ENCODE results near the gene MMP1. TPM values are rescaled to one million over a fixed set of nuclear protein-coding genes. Genes with fewer than 3 reads are reported as not detected.

Gene MMP1
- total RNA-seq, 2 donors from 2014 or later = not detected

DNA sequence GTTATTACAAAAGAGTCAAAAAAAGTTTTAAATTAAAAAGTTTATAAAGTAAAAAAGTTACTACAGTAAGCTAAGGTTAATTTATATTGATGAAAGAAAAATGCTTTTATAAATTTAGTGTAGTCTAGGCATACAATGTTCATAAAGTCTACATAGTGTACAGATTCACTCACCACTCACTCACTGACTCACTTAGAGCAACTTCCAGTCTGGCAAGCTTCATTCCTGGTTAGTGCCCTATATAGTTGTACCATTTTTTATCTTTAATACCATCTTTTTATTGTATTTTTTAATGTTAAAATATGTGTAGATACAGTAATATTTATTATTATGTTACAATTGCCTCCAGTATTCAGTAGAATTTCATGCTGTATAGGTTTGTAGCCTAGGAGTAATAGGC lies 14.9 kb downstream of the MMP1 start:
- Mint-ChIP-seq H3K27ac (no peak overlapping the region), H3K36me3 (no peaks in the 10 kb centered on the region), H3K9me3 (no peaks in the 10 kb centered on the region)
- DNase-seq (ENCODE audit: low spot score in 2 of 2) = no peak
- no peak for ATAC-seq

DNA sequence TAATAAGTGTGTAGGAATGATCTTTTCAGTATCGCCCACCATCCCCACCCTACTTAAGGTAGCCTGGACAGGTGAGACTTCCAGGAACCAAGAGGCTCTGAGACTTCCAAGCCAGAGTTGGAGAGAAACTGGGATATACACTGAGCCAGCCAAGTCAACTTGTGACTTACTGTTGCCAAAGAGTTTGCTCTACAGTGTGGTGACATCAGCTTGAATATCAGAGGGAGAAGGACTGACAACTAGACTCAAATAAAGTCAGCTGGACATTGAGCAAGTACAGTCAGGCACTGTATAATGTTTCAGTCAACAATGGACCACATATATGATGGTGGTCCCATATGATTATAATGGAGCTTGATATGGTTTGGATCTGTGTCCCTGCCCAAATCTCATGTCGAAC lies 16.3 kb downstream of the MMP1 start:
- Mint-ChIP-seq H3K27ac (no peak overlapping the region), H3K36me3 (no peaks in the 10 kb centered on the region), H3K9me3 (no peaks in the 10 kb centered on the region)
- ATAC-seq = no peak
- DNase-seq (ENCODE audit: low spot score in 2 of 2) = no peak

DNA sequence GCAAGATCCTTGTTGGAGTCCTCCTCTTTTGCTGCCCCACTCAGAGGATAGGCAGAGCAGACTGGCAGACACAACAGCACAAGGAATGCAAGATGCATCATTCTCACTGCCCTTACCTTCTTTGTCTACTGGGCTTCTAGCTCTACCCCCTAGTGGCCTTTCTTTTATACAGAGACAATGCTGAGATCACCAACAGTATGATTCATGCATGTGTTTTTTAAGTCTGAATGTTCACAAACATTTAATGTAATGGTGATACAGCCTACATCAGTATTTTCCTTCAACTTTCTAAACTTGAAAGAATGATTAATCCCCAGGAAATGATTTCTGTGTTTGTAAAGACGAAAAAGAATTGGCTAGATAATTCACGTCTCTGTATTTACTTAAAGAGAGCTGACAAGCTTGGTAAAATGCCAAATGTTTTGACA lies 17.5 kb downstream of the MMP1 start, which contains the start of gene MMP10:
Gene MMP10, minus strand, starts transcription at position 138 of the 428 bp plus-strand sequence. Its CDS starts 37 bp downstream, at position 101.
- H3K27ac Mint-ChIP-seq = no peak within 1 kb of the TSS
- no peak for DNase-seq (ENCODE audit: low spot score in 2 of 2)
- peak in 1 of 2 donors; percentile 56 for ATAC-seq
- no peaks in the 10 kb centered on the region for H3K36me3 Mint-ChIP-seq
- no peaks in the 10 kb centered on the region for H3K9me3 Mint-ChIP-seq

DNA sequence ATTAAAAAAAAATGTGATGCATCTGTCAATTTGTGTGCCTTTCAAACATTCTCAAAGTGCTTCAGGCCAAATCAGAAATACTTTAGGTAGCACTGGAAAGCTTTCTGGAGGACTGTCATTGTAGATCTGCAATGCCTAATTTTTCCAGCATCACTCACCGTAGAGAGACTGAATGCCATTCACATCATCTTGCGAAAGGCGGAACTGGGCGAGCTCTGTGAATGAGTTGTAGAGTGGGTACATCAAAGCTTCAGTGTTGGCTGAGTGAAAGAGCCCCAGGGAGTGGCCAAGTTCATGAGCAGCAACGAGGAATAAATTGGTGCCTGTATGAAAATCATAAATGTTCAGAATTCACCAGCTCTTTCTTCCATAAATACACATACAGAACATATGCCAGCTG lies 21.5 kb downstream of the MMP1 start:
- ATAC-seq (no peak), DNase-seq (ENCODE audit: low spot score in 2 of 2) (no peak)
- no peaks in the 10 kb centered on the region for H3K9me3 Mint-ChIP-seq
- no peaks in the 10 kb centered on the region for H3K36me3 Mint-ChIP-seq
- no peak overlapping the region for H3K27ac Mint-ChIP-seq

DNA sequence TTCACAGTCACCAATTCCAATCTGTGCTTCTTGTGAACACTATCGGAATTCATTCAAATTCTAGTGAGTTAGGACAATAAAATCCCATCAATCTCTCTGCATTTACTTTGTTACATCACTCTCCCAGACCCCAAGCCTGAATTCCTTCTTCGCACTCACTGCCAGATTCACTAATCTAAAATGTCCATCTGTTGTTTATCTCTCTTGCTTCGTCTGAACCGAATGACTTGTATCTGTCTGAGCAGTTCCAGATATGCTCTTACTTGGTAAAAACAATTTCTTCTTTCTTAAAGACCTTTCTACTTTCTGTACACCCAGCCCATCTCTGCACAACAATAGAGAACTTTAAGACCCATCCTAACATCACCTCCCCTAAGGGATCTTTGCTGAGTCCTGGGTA lies 24.6 kb downstream of the MMP1 start:
- H3K36me3 Mint-ChIP-seq = no peaks in the 10 kb centered on the region
- H3K27ac Mint-ChIP-seq = no peak overlapping the region
- DNase-seq (ENCODE audit: low spot score in 2 of 2) (no peak), ATAC-seq (no peak)
- H3K9me3 Mint-ChIP-seq = no peaks in the 10 kb centered on the region

DNA sequence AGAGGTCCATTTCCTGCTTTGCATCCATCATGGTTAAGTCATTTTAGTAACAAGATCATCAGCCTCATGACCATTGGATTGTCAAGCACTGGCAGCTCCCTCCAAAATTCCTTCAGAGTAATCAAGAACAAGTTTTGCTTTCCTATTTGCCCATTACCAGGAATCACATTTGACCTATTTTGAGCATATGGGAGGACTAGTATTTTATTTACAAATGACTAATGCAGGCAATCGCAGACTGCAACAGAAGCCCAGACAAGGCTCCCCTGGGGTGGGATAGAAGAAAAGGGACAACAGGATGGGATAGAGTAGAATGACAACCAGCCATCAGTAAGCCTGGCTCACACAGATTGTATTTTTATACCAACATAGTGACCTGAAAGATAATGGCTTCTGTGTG lies 26.6 kb downstream of the MMP1 start:
- no peak overlapping the region for H3K27ac Mint-ChIP-seq
- no peaks in the 10 kb centered on the region for H3K9me3 Mint-ChIP-seq
- ATAC-seq = no peak
- H3K36me3 Mint-ChIP-seq = no peaks in the 10 kb centered on the region
- no peak for DNase-seq (ENCODE audit: low spot score in 2 of 2)

DNA sequence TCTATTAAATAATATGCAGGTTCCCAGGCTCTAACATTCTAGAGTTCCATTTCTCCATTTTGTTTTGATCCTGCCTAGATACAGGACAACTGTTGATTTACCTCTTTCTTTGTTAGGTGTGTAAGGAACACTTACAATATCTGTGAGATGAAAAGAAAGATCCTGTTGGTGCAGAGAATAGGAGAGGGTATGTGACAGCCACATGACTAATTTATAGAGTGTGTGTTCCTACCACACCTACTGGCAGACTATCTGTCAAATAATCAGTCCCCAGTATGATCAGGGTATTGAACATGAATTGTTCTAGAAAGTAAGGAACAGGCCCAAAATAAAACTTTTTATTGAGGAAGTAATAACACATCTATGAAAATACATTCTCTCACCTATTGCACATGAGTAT lies 27.8 kb downstream of the MMP1 start:
- no peaks in the 10 kb centered on the region for H3K36me3 Mint-ChIP-seq
- no peak for ATAC-seq
- DNase-seq (ENCODE audit: low spot score in 2 of 2) = no peak
- no peaks in the 10 kb centered on the region for H3K9me3 Mint-ChIP-seq
- H3K27ac Mint-ChIP-seq = no peak overlapping the region

DNA sequence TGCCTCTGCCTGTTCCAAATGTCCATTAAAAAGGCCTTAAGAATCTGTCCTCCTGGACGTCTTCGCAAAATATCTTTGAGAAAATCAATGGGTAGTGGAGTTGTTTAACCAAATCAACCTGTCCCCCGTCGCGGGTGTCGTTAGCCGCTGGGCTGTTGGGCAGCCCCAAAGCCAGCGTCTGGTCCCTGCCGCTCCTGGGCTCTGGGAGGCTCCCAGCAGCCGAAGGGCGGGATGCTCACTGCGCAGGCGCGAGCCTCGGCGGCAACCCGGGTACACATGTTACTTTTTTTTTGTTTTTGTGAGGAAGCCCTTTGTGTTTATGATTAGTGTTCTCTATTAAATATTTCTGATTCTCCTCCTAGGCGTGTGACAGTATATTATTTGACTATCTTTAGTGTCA lies 30.2 kb downstream of the MMP1 start:
- Mint-ChIP-seq H3K36me3 (no peaks in the 10 kb centered on the region), H3K9me3 (peaks cover 0 to 4% of the 10 kb centered on the region in 2 donors), H3K27ac (no peak overlapping the region)
- ATAC-seq (no peak), DNase-seq (ENCODE audit: low spot score in 2 of 2) (no peak)

DNA sequence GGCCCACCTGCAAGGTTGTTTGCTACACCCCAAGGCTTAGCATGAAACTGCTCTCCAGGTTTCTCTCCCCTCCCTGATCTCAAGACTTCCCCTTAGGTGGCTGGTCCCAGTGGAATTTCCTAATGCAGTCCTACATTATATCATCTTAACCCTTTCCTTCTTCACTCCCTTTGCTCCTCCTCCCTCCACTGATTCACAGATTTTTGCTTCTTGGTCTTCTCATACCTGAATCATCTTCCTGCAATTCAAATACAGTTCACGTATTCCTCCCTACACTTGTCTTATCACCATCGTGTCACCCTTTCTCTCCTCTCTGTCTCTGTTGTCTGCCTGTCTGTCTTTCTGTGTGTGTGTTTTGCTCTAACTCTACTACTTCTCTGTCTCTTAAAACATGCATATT lies 34.5 kb downstream of the MMP1 start:
- no peak overlapping the region for H3K27ac Mint-ChIP-seq
- peaks cover 0 to 4% of the 10 kb centered on the region in 2 donors for H3K9me3 Mint-ChIP-seq
- ATAC-seq = no peak
- DNase-seq (ENCODE audit: low spot score in 2 of 2) = no peak
- H3K36me3 Mint-ChIP-seq = no peaks in the 10 kb centered on the region

DNA sequence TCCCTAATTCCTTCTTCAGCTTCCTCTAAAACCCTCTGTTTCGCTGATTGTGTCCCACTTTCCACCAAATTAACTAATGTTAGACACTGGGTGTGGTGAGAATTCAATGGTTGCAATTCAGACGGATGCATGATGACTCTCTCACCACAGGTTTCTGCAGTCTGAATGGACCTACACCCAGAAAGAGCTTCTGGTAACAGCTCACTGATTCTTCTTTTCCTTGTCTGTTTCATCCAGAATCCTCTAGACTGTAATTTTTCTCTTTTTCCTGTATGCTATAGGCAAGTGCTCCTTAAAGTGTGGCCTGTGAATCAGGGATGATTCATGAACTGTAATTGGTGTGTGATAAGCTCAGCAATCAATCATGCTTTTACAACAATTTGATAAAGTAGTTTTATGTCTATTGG lies 35.6 kb downstream of the MMP1 start:
- no peaks in the 10 kb centered on the region for H3K36me3 Mint-ChIP-seq
- DNase-seq (ENCODE audit: low spot score in 2 of 2) = no peak
- peaks cover 0 to 4% of the 10 kb centered on the region in 2 donors for H3K9me3 Mint-ChIP-seq
- ATAC-seq = peak in 1 of 2 donors; percentile 42
- H3K27ac Mint-ChIP-seq = no peak overlapping the region

DNA sequence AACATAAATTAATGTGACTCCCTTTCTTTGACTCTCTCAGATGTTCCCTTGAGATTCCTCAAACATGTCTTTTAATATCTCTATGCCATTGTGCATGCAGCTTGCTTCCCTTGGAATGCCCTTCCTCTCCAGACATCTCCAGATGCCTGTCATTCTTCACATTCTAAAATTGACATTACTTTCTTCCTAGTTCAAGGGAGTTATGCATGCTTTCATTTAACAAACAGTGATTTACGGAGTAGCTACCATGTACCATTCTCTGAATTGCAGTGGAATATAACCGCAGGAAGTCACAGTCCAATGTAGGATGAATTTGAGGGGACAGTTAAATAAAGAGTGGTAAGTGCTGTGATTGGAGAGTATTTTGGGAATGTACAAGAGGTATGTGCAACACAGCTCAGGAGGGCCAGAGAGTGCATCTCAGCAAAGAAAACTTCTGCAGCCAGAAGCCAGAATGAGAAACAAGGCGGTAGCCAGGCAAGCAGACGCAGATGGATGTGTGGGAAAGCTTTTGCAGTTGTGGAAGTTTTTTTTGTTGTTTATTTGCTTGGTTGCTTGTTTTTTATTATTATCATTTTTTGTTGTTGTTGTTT lies 36.2 kb downstream of the MMP1 start:
- H3K36me3 Mint-ChIP-seq = no peaks in the 10 kb centered on the region
- no peak overlapping the region for H3K27ac Mint-ChIP-seq
- H3K9me3 Mint-ChIP-seq = peaks cover 0 to 4% of the 10 kb centered on the region in 2 donors
- DNase-seq (ENCODE audit: low spot score in 2 of 2) = no peak
- ATAC-seq = no peak

DNA sequence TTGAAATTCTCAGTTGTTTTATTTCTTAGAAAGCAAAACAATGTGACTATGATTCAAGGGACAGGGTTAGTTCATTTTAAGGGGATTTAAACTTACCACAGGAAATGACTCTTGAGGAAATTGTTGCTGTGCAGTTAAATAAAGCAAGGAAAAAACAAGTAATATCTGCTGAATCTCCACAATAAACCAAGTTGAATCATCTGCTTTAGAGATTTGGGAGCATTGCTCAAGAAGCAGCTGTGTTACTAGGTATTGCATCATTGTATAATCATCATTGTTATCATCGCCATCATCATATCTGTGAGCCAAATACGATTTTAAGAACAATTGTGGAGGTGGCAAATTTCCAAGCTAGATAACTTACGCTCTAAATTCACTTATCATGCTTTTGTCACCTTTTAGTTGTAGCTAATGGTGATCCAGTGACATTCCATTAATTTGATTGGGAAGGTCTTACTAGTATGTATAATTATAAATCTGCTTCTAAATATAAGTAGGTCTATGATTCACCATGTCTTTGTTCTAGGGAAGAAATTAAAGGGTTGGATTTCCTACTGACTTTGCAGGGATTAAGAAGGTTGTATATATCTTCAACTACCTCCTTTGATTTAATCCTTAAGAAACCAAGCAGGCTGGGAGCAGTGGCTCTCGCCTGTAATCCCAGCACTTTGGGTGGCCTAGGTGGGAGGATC lies 37.5 kb downstream of the MMP1 start:
- Mint-ChIP-seq H3K36me3 (no peaks in the 10 kb centered on the region), H3K9me3 (peaks cover 0 to 4% of the 10 kb centered on the region in 2 donors), H3K27ac (no peak overlapping the region)
- ATAC-seq (peak; percentile 14 to 80), DNase-seq (ENCODE audit: low spot score in 2 of 2) (no peak)

DNA sequence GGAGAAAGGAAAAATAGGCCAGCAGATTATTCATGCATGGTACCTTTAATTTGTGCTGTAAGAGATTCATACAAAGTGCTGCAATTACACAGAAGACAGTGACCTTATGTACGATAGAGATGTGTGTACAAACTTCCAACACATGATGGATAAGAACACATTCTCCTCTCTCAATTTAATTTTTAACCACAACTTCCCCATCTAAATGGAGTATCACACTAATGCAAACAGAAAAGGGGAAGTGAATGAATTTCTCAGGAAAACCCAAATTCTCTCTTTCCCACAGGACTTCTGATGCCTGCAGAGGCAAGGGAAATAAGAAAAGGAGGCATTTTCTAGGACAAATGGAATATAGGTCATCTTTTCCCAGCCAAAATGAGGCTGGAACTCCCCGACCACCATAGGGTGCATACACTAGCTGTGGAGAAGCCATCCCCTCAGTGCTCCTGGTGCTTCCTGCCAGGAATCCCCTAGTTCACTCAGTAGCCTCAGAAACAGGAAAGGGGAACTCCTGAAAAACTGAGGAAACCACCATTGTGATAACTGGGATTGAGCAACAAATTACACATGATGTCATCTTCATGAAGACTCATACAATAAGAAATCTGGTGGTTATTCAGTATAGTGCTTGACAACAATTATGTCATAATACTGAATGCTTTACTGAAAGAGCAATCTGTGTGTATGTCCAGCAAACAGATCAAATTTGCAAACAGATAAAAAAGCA lies 40.0 kb downstream of the MMP1 start:
- Mint-ChIP-seq H3K36me3 (no peaks in the 10 kb centered on the region), H3K27ac (no peak overlapping the region), H3K9me3 (no peaks in the 10 kb centered on the region)
- ATAC-seq = no peak
- no peak for DNase-seq (ENCODE audit: low spot score in 2 of 2)

DNA sequence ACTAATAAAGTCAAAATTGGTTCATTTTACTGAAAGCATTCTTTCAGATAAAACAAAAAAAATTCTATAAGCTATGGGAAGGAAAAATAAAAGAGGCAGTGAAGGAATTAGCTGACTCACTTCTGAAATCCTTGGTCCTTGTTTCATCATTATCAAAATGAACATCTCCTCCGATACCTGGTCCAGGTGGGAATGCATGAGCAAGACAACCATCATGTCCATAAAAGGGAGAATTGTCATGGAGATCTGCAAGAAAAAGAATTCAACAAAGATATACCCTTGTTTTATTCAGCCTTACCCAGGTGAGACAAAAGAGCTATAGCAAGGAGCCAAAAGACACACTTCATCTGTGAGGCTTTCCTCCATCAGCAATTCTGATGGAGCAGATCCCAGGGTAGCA lies 44.7 kb downstream of the MMP1 start:
- no peak overlapping the region for H3K27ac Mint-ChIP-seq
- peaks cover 5 to 10% of the 10 kb centered on the region in 2 donors for H3K9me3 Mint-ChIP-seq
- H3K36me3 Mint-ChIP-seq = no peaks in the 10 kb centered on the region
- ATAC-seq (no peak), DNase-seq (ENCODE audit: low spot score in 2 of 2) (no peak)

DNA sequence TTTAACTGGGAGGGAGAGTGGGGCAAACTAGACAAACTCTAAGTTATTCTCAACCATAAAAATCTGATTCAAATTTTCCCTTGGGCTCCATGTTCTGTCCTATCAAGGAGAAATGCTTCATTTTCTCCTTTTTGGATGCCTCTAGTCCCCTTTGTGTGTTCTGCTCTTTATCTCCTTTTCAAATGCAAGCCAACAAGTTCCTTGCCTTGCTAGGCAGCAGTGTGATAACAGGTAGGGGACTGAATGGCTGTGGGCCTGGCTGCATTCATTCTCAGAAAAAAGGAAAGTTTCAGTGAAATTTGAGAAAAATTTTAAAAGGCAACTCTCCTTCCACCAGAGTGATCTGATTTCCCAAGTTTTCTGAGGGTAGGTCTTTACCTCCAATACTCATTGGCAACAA lies 46.3 kb downstream of the MMP1 start:
- peaks cover 6% of the 10 kb centered on the region in 2 donors for H3K36me3 Mint-ChIP-seq
- no peak overlapping the region for H3K27ac Mint-ChIP-seq

DNA sequence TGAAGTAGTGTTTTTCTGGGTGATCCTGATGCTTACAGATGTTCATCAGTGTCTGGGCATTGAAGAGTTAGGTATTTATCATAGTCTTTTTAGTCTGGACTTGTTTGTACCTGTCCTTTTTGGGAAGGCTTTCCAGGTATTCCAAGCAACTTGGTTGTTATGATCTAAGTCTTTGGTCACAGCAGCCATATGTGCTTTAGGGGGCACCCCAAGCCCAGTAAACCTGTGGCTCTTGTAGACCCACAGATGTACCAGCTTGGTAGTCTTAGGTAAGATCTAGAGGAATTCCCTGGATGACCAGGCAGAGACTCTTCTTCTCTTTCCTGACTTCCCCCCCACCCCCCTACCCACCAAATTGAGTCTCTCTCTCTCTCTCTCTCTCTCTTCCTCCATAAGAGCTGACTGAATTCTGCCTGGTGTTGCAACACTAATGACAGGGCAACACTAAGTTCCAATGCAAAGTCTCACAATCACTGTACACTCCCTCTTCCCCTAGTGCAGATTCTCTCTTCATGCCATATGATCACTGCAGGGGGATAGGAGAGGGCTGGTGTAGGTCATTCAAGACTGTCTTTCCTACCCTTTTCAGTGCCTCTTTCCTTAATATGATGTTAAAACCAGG lies 48.7 kb downstream of the MMP1 start:
- Mint-ChIP-seq H3K36me3 (peaks cover 6 to 10% of the 10 kb centered on the region in 2 donors), H3K9me3 (peaks cover 15 to 18% of the 10 kb centered on the region in 2 donors), H3K27ac (no peak overlapping the region)
- DNase-seq (ENCODE audit: low spot score in 2 of 2) = no peak
- ATAC-seq = no peak

More for the DNA sequence above, 46.3 kb downstream of the MMP1 start:
- peaks cover 11 to 15% of the 10 kb centered on the region in 2 donors for H3K9me3 Mint-ChIP-seq
- DNase-seq (ENCODE audit: low spot score in 2 of 2) (no peak), ATAC-seq (no peak)

All from activated naive CD4-positive, alpha-beta T cell treated with anti-CD3 and anti-CD28 coated beads, Interleukin-2, amount 50 U/mL, for 72 hours (primary cell).